Activated CD4-positive, alpha-beta T cell treated with anti-CD3 and anti-CD28 coated beads, Interleukin-2, Interleukin-6, amounts not matched to agents 100 ng/mL and 50 ng/mL, durations not matched to agents 16 hours and 8 hours (primary cell): ENCODE measurements around the gene HSD17B1.
"Not testable (repeated sequence)": the region's sequence is repeated elsewhere in the genome, so short reads cannot be mapped to it uniquely, and the experiment has no call there.

ENCODE experiments used
- DNase-seq: peaks from one replicate; pipeline ENCODE4 v3.0.0-alpha.2; 2020

The HSD17B1 gene, protein sequence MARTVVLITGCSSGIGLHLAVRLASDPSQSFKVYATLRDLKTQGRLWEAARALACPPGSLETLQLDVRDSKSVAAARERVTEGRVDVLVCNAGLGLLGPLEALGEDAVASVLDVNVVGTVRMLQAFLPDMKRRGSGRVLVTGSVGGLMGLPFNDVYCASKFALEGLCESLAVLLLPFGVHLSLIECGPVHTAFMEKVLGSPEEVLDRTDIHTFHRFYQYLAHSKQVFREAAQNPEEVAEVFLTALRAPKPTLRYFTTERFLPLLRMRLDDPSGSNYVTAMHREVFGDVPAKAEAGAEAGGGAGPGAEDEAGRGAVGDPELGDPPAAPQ

DNA sequence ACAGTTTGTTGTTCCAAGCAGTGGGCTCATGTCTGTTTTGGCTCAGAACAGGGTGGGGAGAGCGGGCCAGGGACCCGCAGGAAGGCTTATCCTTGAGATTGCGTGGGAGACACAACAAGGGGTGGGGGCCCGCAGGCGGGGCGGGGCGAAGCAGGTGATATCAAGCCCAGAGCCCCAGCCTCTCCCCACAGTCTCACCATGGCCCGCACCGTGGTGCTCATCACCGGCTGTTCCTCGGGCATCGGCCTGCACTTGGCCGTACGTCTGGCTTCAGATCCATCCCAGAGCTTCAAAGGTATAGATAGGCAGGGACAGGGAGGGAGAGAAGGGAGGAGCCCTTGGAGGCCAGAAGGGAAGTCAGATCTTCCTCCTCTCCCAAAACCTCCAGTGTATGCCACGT is at the start of gene HSD17B1:
Gene HSD17B1 (plus strand): TSS at position 188 of the 400 bp plus-strand sequence. CDS start 11 bp downstream, at position 199.
- DNase-seq: not testable (repeated sequence)

DNA sequence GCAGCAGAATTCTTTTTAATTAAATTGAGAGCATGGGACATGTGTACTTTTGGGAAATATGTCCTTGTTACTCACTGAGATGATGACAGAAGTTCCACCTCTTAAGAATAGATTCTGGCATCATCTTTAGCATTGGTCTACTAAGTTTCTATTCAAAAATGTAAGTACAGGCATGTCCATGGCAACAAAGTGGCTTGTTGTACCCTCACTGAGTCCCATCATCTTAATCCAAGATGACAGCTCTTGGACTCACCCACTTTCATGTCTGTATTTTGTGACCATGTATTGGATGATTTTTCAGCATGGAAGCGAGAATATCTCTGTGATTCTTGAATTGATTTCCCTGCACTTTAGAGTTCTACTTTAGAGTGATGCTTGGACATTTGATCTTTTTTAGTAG is 49.8 kb upstream of the HSD17B1 start:
- DNase-seq: no peak

DNA sequence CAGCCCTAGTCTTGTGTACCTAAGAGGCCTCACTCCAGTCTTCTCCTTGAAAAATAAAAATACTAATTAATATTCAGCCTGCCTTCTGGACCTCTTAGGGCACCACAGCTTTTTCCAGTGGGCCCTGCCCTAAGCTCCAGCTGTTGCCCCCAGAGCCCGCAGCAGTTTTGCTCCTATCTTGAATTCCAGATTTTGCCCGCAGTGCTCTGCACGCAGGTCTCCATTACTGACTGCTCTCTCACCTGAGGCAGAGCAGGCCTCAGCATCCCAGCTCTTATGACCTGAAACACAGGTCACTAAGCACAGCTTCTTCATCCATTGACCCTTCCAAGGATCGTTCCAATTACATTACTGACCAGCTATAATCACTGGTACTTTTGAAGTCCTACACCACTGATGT is 45.1 kb upstream of the HSD17B1 start:
- no peak for DNase-seq

DNA sequence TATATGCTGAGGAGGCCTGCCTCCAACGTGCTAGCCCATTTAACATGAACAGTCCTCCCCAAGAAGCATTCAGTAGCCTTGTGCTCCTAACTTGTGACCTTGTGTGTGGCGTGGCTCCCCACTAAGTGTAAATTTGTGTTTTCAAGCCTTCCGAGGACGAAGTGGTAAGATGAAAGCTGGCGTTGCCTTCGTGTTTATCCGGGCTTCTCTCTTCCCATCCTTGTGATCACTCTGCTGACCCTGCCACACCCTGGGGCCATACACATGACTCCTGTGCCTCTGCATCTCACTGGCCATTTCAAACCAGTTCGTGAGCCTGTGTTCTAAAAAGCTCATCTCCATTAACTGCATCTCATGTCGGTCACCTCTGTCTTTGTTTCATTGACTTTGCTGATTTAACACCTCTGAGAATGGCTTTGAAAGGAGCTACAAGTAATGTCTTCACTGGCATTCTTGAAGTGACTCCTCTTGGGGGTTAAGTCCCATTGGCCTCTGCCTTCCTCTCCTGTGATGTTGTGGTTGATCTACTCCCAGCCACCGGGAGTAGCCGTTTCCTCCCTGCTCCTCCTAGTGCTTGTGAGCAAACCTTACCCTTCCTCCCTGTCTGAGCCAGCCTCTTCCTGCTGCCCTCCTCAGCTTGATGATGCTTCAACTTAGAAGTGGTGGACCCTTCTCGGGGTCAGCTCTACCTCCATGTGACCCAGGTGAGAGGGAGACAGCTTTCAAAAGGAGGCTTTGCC is 44.1 kb upstream of the HSD17B1 start:
- no peak for DNase-seq

DNA sequence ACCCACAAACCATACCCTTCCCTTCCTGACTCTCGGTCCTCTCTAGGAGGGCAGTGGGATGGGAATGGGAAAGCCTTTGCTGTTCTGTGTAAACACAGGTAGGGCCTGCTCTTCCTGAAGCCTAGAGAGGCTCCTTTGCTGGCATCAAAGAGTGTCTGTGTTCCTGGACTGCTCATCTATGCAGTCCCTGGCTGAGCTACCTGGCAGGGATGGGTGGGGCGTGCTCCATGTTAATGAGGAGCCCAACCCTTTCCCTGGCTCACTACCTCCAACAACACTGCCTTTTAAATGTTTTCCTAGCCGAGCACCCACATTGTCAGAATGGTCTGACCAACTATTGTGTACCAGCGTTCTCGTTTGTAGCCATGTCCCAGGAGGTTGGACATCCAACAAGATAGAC is 43.3 kb upstream of the HSD17B1 start:
- DNase-seq: no peak

DNA sequence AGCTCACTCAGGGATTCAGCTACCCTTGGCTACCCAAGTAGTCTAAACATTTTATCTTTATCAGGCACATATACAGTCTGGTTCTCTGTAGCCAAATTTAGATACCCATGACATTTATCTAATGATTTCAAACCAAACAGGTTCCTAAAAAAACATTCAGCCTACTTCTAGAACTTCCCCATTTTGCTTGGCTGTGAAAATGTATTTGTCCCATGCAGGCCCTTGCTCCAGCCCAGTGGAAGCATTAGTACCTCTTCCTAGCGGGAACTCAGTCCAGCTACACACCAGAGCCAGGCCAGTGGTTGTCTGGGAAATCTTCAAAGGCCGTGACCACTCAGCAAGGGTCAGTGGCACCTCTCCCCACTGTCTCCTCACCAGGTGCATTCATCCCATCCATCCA is 42.9 kb upstream of the HSD17B1 start:
- DNase-seq: no peak

DNA sequence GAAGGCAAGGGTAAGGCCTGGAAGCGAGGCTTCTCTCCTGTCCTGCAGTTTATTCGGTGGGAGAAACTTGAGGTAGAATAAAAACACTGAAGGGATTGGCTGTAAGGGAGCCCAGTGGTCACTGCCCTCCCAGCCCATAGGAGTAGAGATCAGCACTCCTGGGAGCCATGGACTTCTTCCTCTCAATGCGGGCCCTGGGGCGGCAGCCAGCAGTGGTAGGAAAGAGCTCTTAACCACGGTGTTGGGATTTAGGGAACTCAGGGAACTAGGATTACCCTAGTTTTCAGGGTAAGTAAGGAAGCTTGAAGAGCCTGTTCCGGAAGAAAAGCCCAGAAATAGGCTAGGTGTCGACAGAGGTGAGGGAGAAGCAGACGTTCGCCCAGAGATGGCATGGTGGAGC is 40.5 kb upstream of the HSD17B1 start:
- DNase-seq: no peak

DNA sequence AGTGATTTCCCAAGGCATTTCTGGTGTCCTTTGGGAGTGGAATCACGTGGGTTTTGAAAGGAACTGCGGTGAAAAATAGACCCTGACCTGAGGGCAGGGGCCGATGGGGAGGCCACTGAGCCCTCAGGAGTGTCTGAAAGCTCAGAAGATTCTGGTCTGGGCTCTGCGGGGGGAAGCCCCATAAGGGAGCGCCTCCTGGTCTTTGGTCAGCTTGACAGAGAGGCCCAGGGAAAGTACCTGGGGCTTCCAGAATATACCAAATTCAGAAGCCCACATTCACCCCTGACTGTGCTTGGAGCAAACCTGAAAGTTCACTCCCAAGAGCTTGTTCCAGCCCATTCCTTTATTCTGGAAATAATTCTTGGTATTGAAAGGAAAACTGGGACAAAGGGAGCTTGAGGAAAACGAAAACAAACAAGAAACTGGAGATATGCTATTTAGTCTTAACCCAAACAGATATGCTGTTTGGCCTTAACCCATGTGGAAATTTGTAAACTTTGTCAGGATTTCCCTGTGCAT is 39.9 kb upstream of the HSD17B1 start:
- no peak for DNase-seq

DNA sequence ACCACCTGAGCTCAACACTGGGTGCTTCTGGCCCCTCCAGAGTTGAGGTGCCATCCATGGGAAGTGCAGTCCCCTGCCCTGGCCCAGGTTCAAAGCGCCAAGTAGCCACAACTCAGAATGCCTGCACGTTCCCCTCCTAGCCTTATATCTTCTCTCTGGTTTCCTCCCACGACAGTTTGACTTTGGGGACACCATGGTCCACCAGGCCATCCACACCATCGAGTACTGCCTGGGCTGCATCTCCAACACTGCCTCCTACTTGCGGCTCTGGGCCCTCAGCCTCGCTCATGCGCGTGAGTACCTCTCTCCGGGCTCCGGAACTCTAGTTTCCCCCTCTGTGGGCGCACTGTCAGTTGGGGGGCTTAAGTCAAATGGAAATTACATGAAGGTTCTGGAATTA is 39.0 kb upstream of the HSD17B1 start:
- DNase-seq: no peak

DNA sequence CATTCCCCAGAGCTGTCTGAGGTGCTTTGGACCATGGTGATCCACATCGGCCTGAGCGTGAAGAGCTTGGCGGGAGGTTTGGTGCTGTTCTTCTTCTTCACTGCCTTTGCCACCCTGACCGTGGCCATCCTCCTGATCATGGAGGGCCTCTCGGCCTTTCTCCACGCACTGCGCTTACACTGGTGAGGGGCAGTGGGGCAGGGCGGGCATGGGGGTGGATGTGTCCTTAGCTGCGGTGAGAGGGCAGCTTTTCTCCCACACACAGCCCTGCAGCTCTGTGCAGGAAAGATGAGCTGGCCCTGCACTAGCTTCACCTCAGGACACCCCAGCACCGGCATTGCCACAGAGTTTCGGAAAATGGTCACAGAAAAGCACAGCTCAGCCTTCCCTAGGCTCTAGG is 38.4 kb upstream of the HSD17B1 start:
- no peak for DNase-seq

DNA sequence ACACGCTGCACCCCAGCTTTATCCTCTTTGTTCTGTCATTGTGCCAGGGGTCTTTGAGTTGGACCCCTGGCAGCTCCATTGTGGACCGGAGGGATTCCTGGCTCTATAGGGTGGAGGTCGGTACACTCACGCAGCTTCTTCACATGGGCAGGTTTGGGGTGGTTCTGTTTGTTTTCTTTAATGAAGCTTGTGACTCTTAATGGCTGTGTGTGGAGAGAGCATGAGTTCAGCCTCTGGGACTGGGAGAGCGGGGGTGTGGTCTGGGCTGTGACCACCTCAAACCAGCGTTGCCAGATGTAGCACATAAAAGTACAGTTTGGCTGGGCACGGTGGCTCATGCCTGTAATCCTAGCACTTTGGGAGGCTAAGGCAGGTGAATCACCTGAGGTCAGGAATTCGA is 37.9 kb upstream of the HSD17B1 start:
- no peak for DNase-seq

DNA sequence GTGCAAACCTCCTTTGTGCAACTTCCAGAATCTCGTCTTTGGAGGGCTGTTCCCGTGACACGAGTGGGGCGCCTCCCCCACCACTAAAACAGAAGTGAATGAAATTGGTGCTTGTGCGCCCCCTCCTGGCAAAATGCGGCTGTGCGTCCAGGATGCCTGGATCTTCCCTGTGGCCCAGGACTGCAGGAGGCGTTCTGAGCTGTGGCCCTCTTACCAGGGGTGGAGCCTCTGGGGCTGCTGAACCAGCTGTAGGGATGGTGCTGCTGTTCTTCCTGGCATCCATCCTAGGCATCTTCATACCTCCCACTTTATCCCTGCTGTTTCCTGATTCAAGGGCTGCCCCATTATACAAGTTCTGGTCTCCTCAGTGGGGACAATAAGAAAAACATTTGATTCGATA is 35.2 kb upstream of the HSD17B1 start:
- DNase-seq: peak; percentile 82

DNA sequence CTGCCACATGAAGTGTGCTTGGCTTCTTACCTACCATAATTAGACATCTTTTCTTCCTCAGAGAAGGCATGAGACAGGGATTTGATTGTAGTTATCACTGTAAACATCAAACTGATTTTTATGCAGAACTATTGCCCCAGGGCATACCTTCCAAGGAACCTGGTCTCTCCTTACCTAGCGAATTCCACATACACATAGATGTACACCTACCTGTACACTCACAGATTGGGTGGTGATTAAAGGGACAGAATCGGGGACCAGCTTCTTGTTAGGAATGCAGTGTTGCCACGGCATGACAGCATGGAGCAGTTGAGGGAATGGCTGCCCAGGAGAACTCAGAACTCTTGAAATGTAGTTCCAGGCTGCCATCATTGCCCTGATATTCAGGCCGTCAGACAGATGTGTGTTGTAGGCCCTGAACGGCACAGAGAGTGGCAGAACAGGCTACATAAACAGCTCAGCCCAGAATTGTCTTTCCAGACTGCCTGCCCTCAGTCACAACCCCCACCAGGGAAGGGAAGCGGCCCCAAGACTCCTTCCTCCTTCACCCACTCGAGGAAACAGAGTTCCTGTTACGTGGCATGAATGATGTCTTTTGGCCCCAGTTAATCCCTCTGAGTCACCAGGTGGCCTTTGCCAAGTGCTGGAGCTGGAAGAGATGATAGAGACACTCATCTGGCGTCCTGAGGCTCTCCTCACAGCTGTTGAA is 34.5 kb upstream of the HSD17B1 start:
- DNase-seq: no peak

DNA sequence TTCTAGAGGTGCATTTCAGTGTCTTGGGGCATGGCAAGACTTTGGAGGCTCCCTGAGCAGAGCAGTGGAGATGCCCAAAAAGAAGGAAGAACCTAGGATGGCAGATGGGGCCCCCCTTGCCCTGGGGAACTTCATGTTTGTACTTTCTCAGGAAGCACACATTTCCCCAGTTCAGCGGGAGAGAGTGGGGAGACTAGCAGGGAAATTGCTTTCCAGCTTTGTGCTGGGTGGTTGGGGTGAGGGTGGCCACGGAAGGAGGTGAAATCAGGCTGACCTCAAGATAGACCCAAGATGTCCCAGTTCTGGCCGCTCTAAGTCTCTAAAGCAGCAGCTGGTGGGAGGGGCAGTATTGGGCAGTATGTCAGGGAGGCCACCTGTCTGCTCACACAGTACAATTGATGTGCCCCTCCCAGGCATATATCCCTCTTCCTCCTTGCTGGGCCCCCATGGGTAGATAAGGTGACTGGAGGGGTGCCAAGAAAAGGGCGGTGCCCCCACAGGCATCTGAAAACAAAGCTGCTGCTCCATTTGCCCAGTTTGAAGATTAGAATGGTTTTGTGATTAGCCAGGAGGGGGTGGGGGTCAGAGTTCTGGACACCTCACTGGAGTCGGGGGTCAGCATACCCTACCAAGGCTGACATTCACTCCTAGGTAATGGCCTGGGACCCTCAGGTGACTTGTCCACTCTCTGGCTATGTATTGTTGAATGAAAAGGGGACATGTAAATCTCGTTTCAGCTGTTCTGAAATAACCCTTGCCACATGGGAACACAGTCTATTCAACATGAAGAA is 33.8 kb upstream of the HSD17B1 start:
- DNase-seq: no peak

DNA sequence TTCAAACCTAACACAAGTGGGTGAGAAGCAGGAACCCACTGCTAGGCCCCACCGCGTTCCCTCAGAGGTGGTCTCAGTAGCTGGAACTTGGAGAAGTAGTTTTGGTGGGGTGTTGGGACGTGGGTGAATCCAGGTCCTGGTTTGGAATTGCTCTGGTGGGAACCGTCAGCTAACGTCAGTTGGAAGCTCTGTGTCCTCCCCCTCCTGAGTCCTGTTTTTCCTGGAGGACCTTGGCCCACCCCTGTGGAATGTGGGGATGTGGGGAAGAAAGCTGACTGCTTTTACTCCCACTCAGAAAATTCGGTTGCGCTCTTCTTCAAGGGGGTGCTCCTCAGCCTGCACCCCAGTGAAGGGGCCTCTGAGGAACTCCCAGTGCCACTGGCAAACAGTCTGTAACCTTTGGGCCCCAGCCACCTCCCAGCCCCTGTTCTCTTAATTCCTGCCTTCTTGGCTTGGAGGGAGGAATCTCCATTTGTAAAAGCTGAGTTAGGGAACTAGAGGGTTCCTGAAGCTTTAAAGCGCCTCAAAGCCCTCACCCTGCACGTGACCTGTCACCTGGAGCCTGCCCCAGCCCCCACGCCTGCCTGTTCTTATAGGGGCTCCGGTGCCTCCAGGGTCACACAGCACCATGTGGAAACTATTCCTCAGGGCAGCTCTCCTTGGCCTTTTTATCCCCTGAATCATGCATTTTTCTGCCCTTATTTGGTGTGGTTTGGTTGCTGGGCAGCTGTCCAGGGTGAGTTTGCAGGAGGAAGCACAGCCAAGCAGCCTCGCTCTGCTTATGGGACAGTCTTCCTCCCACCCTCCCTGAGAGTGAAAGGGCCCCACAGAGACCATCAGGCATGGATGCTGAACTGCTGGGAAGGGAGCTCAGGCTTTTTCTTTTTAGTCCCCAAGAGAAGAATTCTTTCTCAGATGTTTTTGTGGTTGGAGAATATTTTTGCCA is 32.9 kb upstream of the HSD17B1 start:
- no peak for DNase-seq

DNA sequence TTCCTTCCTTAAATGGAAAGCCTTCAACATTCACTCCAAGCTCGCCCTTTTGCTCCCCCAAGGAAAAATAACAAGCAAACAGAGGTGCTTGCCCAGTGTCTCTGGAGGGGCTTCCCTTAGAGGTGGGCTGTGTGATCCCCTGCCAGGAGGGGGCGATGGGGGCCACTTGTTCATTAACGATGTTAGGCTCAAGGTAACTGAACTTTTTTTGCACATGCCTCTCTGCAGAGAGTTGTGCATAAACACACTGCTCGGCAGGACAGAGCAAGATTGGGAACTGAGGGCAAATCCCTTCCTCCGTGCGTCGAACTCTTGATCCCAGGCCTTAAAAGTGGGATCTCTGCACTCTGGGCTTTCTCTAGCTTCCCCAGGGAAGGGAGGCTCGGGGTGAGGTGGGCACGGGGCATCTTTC is 32.2 kb upstream of the HSD17B1 start:
- peak; percentile 35 for DNase-seq

DNA sequence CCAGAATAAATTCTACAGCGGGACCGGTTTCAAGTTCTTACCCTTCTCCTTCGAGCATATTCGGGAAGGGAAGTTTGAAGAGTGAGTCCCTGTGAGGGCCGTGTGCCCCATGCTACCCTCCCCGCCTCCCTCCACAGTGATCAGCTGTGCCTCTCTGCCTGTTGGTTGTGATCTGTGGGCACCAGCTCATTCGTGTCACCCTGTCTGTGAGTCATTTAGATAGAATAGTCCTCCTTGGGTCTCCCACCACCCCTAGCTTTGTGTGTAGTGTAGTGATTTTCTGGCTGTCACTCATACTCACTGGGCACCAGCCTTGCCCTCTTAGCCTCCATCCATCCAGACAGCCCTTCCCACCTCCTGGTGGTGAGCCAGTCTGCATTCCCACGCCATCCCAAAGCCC is 31.7 kb upstream of the HSD17B1 start:
- DNase-seq: peak; percentile 34

DNA sequence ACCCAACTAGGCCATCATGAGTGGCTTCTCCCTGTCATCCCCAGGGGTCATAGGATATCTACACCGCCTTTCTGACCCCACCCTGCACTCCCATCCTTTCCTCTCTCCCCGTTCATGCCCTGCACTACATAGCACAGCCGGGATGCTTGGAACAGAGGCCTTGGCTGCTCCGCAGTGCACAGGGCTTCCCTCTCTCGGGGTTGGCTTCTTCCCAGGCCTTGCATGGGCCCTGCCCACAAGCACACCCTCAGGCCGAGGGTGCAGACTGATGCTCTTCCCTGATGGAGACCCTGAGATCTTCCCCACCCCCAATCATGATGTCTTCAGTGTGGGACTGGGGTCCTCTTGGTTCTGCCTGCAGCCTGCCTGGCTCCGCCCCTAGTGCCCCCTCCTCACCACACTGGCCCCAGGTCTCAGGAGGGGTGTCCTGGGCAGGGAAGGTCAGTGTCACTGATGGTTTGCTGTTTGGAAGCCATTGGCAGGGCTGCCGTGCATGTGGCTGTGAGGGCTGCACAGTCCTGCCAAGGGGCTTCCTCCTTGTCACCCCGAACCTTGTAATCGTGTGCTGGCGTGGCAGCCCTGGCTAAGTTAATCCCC is 31.0 kb upstream of the HSD17B1 start:
- no peak for DNase-seq

DNA sequence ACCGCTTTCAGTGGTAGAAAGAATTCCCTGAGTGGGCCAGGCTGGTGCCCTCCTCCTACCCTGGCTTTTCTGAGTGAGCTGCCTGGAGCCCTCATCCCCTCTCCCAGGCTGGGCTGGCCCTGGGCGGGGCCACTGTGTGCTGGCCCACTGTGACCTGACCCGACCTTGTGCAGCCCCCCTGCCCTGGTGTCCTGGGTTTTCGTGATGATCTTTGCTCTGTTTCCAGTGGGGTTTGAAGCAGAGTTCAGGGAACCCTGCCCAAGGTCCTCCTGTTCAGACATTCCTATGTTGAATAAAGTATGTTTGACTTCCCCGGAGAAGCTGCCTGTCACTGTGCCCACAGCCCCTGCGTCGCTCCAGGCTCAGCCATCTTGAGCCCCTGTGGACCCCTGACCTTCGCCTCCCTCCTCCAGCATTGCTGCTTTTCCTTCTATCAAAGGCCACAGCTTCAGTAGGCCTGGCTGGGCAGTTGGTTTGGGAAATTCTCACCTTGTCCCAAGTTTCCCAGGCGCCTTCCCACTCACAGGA is 30.4 kb upstream of the HSD17B1 start:
- no peak for DNase-seq

DNA sequence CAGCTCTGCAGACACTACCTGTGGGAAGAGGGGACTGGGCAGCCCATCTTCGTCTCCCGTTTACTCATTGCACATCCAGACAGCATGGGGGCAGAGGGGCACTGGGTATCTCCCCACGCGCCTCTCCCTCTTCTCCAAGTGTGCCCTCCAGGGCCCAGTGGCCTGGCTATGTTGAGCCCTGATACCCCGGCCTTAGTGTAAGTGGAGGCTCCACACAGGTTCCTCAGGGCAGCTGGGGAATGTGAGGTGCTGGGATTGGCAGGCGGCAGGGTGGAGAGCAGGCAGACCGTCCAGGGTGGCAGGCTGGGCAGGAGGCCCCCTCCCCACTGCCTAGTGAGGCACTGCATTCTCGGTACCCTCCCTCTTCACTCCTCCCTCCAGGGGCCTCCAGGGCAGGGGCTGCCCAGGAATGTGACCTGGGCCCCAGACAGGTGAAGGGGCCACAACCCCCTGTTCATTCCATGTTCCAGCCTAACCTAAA is 29.9 kb upstream of the HSD17B1 start:
- DNase-seq: no peak

DNA sequence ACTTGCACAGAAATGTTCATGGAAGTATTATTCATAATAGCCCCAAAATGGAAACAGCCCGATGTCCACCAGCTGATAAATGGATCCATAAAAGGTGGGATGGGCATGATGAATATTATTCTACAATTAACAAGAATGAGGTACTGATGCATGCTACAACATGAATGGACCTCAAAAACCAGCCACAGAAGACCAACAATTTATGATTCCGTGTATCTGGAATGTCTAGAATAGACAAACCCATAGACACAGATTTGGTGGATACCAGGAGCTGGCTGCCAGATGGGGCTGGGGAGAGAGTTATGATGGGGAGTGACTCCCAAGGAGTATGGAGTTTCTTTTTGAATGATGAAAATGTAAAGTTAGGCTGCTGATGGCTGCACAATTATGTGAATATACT is 27.5 kb upstream of the HSD17B1 start:
- no peak for DNase-seq
